Astrocyte of the spinal cord (primary cell): Measurements from ENCODE around the gene PLCH1.

ENCODE experiments used
- DNase-seq: peaks from one replicate; pipeline ENCODE4 v3.0.0; 2011; ENCODE audit warnings: low read depth, low spot score
- H3K4me3 ChIP-seq: 2 replicates; pipeline ENCODE4 v1.5.1; 2011; ENCODE audit warnings: low read depth, mild to moderate bottlenecking, low read length, moderate library complexity
- in situ Hi-C: cut with HindIII; loops from 2 replicates; pipeline ENCODE4 v1.10.0; 2017; ENCODE audit warnings: low sequenced_read_pairs
- TF ChIP-seq, protein P1 (sequence below): IDR thresholded peaks from 2 replicates; pipeline ENCODE4 v1.5.1; 2012; ENCODE audit warnings: low read depth, mild to moderate bottlenecking, low read length, inconsistent platforms

PLCH1 gene

GRCh38 chr3:155417119-155417517 lies 327.8 kb downstream of the PLCH1 start:
- DNase-seq = no peak
- no peak overlapping the region for H3K4me3 ChIP-seq
- TF ChIP-seq, protein P1, sequence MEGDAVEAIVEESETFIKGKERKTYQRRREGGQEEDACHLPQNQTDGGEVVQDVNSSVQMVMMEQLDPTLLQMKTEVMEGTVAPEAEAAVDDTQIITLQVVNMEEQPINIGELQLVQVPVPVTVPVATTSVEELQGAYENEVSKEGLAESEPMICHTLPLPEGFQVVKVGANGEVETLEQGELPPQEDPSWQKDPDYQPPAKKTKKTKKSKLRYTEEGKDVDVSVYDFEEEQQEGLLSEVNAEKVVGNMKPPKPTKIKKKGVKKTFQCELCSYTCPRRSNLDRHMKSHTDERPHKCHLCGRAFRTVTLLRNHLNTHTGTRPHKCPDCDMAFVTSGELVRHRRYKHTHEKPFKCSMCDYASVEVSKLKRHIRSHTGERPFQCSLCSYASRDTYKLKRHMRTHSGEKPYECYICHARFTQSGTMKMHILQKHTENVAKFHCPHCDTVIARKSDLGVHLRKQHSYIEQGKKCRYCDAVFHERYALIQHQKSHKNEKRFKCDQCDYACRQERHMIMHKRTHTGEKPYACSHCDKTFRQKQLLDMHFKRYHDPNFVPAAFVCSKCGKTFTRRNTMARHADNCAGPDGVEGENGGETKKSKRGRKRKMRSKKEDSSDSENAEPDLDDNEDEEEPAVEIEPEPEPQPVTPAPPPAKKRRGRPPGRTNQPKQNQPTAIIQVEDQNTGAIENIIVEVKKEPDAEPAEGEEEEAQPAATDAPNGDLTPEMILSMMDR = no peak
- in situ Hi-C loops = no loop called here

DNA sequence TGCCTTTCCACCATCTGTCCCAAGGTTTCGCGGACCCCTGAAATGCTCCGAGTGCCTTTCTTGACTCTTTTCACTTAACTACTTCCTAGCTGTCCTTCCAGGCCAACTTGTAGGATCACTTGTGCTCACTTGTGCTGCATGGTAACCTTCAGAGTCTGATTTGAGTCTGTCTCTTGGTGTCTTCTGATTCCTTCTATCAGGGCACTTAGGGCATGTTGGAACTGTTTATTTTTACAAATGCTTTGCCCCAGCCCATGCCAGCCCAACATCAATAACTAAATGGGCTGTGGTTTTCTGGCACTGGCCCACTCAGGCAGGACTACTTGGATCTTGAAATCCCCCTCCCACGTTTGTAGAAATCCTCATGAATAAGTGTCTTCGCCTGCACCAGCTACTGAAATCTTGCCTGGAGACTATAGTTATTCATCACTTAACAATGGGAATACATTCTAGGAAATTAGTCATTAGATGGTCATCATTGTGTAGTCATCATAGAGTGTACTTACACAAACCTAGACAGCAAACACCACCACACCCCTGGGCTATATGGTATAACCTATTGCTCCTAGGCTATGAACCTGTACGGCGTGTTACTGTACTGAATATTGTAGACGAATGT lies 328.3 kb downstream of the PLCH1 start:
- DNase-seq = no peak
- TF ChIP-seq, protein P1 = no peak
- no peak overlapping the region for H3K4me3 ChIP-seq
- in situ Hi-C loops = no loop called here

DNA sequence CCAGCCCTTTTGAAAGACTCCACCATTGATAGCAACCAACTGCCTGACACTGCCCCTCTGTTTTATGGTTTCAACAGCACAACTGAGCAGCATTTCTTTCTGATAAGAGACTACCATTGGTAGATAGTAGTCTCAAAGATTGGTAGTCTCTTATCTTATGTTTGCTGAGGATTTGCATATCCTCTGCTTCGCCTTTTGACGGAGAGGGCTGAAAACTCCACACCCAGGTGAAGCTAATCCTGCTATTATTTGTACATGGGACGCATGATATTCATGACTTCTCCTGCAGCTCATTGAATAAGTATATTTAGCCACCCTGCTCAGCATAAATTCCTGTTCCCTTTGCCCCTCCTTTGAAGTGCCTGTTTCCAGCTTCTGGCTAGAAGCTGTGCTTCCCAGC lies 332.0 kb downstream of the PLCH1 start:
- H3K4me3 ChIP-seq = no peak overlapping the region
- TF ChIP-seq, protein P1 = no peak
- in situ Hi-C loops = no loop called here

GRCh38 chr3:155411500-155412223 lies 333.2 kb downstream of the PLCH1 start:
- in situ Hi-C loops = no loop called here
- no peak overlapping the region for H3K4me3 ChIP-seq
- no peak for DNase-seq
- TF ChIP-seq, protein P1 = no peak

More for the DNA sequence above, 332.0 kb downstream of the PLCH1 start:
- no peak for DNase-seq

DNA sequence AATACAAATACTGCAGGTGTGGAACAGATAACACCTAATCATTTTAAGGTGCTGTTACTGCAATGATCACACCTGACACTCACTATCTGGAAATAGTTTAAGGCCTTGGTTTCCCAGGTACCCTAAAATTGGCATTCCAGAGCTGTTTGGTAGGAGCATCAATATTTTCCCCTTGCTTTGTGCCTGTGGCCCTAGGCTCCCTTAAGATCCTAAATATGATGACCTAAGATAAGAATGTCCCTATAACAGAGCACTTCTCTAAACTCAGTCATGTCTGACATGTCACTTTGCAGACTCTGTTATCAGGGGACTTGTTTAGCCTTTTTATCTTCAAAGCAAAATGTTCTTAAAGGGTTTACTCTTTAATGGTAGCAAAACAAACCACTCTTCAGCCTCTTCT lies 335.5 kb downstream of the PLCH1 start:
- DNase-seq = no peak
- H3K4me3 ChIP-seq = no peak overlapping the region
- TF ChIP-seq, protein P1 = no peak
- in situ Hi-C loops = no loop called here

- DNase-seq = no peak
- in situ Hi-C loops = no loop called here
- TF ChIP-seq, protein P1 = no peak
- no peak overlapping the region for H3K4me3 ChIP-seq
These were observed 336.9 kb downstream of the PLCH1 start for GRCh38 chr3:155407971-155408370.
